ENCODE measurements around the gene D2HGDH.

Gene D2HGDH

DNA sequence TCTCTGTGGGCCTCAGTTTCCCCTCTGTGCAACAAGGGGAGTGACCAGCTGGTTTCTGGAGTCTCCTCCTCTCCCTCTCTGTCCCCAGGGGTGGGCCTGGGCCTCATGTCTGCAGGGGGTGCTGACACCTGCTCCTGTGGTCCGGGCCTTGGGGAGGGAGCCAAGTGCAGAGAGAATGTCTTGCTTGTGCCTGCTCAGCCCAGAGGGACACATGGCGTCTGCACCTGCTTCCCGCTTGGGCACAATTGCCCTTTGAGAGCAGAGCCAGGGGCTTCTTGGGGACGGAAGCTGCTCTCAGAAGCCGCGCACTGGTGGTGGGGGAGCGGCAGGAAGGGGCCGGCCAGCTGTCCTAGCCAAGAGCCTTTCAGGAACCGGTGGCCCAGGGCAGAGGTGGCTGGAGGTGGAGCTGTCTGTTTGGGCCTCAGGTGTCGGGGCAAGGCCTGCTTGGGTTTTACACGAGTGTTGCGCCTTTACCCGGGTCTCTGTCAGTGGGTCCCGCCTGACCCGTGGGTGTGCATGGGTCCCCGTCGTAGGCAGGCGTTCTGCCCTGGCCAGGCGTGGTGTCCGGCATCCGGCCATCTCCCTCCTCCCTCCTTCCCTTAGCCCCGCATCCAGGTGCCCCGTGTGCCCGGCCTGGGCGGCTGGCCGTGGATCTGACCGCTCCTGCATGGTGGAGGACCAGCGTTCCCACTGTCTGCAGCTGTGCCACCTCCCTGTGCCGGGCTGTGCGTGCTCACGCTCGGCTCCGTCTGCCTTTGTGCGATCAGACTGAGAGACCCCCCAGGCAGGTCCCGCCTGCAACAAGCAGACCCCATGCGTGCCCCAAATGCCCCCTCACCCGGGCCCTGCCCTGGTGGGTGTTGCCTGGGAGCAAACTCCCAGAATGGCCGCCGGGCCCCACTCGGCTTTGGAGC, 78.6 kb downstream of the D2HGDH start:
- TF ChIP-seq CTCF (IDR thresholded peaks at IDR 0.05; ENCODE audit: low read depth, low read length): no peak
- H3K4me3 ChIP-seq (ENCODE audit: low read depth, low read length): no peak overlapping the region

DNA sequence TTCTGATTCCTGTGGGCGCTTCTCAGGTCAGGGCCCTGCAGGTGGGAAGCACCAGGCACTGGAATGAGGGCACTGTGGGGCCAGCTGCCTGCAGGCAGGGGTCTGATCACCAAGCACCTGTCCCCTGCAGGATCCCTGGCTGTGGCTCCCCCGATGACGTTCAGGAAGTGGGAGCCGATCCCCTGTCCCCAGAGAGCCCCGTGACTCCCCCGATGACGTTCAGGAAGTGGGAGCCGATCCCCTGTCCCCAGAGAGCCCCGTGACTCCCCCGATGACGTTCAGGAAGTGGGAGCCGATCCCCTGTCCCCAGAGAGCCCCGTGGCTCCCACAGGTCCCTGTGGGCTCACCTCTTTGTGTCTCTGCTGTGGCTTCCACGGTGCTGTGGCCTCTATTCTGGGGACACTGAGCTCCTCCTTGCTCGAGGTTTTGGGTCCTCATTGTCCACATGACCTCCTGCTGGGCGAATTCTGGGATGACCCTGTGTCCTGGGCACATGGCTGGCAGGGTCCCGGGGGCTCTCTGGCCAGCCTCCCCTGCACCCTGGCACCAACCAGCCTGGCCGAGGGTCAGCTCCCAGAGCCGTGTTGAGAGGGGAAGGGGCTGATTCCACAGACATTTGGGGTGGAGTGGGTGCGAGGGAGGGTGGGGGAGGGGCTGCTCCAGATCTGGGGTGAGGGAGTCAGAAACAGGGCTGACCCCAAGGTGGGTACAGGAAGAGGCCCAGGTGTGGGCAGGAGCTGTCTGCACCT, 79.4 kb downstream of the D2HGDH start:
- TF ChIP-seq CTCF (IDR thresholded peaks at IDR 0.05; ENCODE audit: low read depth, low read length): no peak
- H3K4me3 ChIP-seq (ENCODE audit: low read depth, low read length): no peak overlapping the region

GRCh38 chr2:241814393-241814642, 79.9 kb downstream of the D2HGDH start:
- no peak overlapping the region for H3K4me3 ChIP-seq (ENCODE audit: low read depth, low read length)
- TF ChIP-seq CTCF (IDR thresholded peaks at IDR 0.05; ENCODE audit: low read depth, low read length): no peak

GRCh38 chr2:241814643-241815476, 80.4 kb downstream of the D2HGDH start:
- no peak overlapping the region for H3K4me3 ChIP-seq (ENCODE audit: low read depth, low read length)
- TF ChIP-seq CTCF (IDR thresholded peaks at IDR 0.05; ENCODE audit: low read depth, low read length): no peak

GRCh38 chr2:241815477-241816430, 81.3 kb downstream of the D2HGDH start:
- TF ChIP-seq CTCF (IDR thresholded peaks at IDR 0.05; ENCODE audit: low read depth, low read length): no peak
- H3K4me3 ChIP-seq (ENCODE audit: low read depth, low read length): no peak overlapping the region

GRCh38 chr2:241816431-241817121, 82.1 kb downstream of the D2HGDH start:
- no peak for TF ChIP-seq CTCF (IDR thresholded peaks at IDR 0.05; ENCODE audit: low read depth, low read length)
- H3K4me3 ChIP-seq (ENCODE audit: low read depth, low read length): no peak overlapping the region
